AG09309 (cell line): ENCODE measurements around the gene TBCC.

Experiments
- DNase-seq: peaks from one replicate; pipeline ENCODE4 v3.0.0-alpha.2; 2010; ENCODE audit warnings: low read depth
- H3K4me3 ChIP-seq: 2 replicates; pipeline ENCODE4 v1.5.1; 2011; ENCODE audit warnings: mild to moderate bottlenecking, low read depth, low read length, moderate library complexity; ENCODE audit not compliant: control insufficient read depth
- TF ChIP-seq, protein P1 (sequence below): IDR thresholded peaks from 2 replicates; pipeline ENCODE4 v1.5.1; 2011; ENCODE audit warnings: mild to moderate bottlenecking, low read depth, low read length, inconsistent platforms; ENCODE audit not compliant: insufficient read depth, control insufficient read depth; ENCODE audit errors: missing control alignments

TBCC gene

DNA sequence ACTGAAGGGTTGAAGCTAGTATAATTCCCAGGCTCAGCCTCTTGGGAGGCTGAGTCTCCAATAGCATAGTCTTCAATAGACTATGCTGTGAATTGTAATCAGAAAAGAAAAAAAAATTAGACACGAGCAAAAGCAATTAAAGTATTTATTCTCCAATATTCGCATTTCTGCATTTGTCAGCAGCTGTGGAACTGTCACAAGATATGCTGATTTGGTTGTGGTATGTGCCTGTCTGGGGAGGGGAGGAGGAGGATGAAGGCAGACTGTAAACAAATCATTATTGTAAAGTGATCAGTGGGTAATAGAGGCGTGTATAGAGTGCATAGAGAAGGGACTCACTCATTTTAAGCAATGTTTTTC, 25.8 kb upstream of the TBCC start:
- no peak for DNase-seq
- no peak overlapping the region for H3K4me3 ChIP-seq
- TF ChIP-seq, protein P1, sequence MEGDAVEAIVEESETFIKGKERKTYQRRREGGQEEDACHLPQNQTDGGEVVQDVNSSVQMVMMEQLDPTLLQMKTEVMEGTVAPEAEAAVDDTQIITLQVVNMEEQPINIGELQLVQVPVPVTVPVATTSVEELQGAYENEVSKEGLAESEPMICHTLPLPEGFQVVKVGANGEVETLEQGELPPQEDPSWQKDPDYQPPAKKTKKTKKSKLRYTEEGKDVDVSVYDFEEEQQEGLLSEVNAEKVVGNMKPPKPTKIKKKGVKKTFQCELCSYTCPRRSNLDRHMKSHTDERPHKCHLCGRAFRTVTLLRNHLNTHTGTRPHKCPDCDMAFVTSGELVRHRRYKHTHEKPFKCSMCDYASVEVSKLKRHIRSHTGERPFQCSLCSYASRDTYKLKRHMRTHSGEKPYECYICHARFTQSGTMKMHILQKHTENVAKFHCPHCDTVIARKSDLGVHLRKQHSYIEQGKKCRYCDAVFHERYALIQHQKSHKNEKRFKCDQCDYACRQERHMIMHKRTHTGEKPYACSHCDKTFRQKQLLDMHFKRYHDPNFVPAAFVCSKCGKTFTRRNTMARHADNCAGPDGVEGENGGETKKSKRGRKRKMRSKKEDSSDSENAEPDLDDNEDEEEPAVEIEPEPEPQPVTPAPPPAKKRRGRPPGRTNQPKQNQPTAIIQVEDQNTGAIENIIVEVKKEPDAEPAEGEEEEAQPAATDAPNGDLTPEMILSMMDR, result no peak

DNA sequence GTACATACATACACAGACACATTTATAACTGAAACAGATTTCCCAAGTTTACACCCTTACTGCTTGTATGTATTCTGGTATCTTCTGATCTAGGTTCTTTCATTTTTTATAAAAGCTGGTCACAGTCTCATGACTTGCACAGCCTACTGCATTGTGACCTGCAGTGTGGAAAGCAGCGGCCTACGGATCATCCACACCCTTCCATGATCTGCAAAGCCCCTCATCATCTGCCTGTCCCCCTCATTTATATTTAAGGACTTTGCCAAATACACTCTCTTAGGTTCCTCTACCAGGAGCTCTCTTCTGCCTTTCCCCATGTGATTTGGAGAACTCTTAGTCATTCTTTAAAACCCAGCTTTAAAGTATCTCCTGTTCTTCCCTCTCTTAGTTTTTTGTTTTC, 23.9 kb upstream of the TBCC start:
- TF ChIP-seq, protein P1, result no peak
- DNase-seq, result no peak
- H3K4me3 ChIP-seq, result no peak overlapping the region

DNA sequence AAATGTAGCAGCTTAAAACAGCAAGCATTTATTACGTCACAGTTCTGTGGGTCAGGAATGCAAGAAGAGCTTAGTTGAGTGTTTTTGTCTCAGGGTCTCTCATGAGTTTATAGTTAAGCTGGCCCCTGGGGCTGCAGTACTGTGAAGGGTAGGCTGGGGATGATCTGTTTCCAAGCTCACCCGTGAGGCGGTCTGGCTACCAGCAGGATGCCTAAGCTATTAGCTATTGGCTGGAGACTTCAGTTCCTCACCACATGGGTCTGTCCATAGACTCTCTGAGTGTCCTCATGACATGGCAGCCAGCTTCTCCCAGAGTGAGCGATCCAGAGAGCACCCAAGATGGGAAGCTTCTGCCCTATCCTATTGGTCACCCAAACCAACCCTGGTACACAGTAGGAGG, 23.1 kb upstream of the TBCC start:
- no peak overlapping the region for H3K4me3 ChIP-seq
- no peak for DNase-seq
- TF ChIP-seq, protein P1, result no peak

DNA sequence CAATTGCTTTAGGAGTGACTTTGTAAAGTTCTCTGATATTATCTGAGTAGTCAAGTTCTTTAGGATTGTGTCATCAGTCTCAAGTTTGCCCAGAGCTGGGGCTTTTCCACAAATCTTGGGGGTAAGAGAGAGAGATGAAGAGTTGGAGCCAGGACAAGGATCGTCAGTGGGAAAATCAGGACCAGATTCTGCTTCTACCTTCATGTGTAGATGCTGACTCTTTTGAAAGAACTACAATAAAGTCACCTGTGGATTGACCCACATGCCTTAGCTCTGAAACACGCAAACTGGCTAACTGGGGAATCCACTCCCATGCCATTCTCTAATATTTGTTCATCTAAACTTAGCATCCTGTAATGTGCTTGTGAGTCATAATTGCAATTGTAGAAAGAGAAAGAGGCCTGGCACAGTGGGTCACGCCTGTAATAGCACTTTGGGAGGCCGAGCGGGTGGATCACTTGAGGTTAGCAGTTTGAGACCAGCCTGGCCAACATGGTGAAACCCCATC, 20.3 kb upstream of the TBCC start:
- TF ChIP-seq, protein P1, result no peak
- no peak overlapping the region for H3K4me3 ChIP-seq
- peak; percentile 40 for DNase-seq

DNA sequence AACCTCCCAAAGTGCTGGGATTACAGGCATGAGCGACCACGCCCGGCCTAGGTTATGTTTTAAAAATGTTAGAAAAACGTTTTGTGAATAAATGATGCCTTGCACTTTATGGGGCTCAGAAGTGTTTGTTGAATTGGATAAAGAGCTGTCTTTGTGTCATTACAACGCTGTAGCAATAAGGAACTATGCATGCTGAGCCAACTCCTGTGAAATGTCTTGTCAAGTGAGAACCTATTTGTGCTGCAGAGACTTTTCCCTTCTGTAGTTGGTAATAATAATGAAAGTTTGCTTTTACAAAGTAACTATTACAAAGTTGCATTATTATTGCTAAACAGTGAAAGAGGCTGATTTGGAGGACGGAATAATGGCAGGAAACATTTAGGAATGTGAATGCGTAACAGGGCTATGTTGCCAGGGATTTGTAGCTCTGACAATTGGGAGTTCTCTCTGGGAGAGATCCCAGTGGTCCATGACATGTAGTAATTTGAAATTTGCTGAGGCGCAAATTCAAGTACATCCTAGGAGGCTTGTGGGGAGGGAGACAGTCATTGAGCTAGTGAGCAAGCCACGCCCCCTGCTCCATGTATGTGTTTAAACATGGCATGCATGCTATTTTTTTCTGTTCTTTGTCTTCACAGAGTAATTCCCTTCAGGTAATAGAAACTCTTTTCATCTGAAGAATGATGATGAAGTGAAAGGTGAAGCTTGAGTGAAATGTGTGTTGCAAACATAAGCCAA, 19.2 kb upstream of the TBCC start:
- no peak overlapping the region for H3K4me3 ChIP-seq
- no peak for DNase-seq
- TF ChIP-seq, protein P1, result no peak

DNA sequence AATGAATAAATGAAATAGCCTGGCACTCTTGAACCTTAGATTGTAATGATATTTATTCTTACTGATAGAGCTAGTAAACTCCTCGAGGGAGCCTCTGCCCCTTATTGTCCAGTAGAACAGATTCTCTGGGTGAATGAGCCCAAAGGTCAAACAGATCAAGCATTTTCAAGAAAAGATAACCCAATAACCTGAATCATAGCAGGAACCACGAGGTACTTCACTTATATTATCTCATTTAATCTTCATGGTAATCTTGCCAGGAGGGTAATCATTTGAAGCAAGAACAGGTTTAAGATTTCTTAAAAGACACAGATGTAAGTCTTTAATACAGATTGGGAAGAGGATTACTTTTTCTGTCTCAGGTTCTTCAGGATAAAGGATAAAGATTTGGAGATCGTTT, 17.0 kb upstream of the TBCC start:
- no peak overlapping the region for H3K4me3 ChIP-seq
- TF ChIP-seq, protein P1, result no peak
- DNase-seq, result no peak

DNA sequence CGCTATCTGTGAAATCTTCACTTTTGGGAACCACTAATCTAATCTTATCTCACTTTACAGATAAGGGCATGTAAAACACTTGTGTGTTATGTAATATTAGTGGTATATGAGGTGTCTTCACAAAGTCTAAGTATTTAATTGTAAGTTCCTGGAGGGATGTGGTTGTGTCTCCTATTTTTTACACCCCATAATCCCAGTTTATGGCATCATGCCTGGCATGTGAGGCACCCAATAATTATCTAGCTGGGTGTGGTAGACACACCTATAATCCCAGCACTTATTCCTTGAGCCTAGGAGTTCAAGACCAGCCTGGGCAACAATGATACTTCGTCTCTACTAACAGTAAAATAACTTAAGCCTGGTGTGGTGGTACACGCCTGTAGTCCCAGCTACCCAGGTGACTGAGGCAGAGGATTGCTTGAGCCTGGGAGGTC, 16.5 kb upstream of the TBCC start:
- H3K4me3 ChIP-seq, result no peak overlapping the region
- DNase-seq, result no peak
- TF ChIP-seq, protein P1, result no peak
